SK-N-SH (cell line): ENCODE results near the gene DYRK1A.

ENCODE experiments used
- EP300 ChIP-seq, 2 experiments: IDR thresholded peaks; 2 replicates each; pipeline versions ENCODE4 v1.4.0 to v1.6.1; 2012; ENCODE audit warnings: borderline replicate concordance in 1 of 2, low read depth in 1 of 2, low read length in 1 of 2
- TF ChIP-seq, protein P1 (sequence below): fragments of 200-600 bp; sonication (generic); IDR thresholded peaks from 2 replicates; pipeline ENCODE4 v1.6.1; 2017; ENCODE audit warnings: antibody characterized with exemption, mild to moderate bottlenecking, moderate library complexity
- TF ChIP-seq, protein P2 (sequence below): fragments of 150-350 bp; IDR thresholded peaks from 2 replicates; pipeline ENCODE4 v1.6.1; 2016; ENCODE audit warnings: mild to moderate bottlenecking, low read depth, low read length
- TF ChIP-seq, protein P3 (sequence below): IDR thresholded peaks from 2 replicates; pipeline ENCODE4 v1.6.1; 2012; ENCODE audit warnings: mild to moderate bottlenecking, low read depth, low read length, moderate library complexity

DNA sequence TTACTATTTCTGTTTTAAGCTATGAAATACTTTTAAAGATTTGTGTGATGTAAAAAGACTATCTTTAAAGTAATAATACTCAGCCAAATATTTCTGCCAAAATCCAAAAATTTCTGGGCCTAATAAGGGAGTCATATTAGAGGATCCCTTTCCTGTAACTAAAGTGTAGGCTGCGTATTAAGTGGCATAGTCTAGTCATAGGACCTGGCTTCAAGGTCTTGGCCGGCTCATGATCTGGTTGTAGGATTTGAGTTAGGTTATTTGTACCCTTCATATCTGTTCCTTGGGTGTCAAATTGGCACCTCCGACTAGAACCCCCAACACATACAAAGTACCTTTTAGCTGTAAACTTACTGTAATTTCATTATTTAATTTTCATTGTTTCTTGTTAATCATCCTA is 107.8 kb downstream of the DYRK1A start:
- TF ChIP-seq, protein P1, sequence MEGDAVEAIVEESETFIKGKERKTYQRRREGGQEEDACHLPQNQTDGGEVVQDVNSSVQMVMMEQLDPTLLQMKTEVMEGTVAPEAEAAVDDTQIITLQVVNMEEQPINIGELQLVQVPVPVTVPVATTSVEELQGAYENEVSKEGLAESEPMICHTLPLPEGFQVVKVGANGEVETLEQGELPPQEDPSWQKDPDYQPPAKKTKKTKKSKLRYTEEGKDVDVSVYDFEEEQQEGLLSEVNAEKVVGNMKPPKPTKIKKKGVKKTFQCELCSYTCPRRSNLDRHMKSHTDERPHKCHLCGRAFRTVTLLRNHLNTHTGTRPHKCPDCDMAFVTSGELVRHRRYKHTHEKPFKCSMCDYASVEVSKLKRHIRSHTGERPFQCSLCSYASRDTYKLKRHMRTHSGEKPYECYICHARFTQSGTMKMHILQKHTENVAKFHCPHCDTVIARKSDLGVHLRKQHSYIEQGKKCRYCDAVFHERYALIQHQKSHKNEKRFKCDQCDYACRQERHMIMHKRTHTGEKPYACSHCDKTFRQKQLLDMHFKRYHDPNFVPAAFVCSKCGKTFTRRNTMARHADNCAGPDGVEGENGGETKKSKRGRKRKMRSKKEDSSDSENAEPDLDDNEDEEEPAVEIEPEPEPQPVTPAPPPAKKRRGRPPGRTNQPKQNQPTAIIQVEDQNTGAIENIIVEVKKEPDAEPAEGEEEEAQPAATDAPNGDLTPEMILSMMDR = no peak
- TF ChIP-seq, protein P2, sequence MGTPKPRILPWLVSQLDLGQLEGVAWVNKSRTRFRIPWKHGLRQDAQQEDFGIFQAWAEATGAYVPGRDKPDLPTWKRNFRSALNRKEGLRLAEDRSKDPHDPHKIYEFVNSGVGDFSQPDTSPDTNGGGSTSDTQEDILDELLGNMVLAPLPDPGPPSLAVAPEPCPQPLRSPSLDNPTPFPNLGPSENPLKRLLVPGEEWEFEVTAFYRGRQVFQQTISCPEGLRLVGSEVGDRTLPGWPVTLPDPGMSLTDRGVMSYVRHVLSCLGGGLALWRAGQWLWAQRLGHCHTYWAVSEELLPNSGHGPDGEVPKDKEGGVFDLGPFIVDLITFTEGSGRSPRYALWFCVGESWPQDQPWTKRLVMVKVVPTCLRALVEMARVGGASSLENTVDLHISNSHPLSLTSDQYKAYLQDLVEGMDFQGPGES = no peak
- TF ChIP-seq, protein P3, sequence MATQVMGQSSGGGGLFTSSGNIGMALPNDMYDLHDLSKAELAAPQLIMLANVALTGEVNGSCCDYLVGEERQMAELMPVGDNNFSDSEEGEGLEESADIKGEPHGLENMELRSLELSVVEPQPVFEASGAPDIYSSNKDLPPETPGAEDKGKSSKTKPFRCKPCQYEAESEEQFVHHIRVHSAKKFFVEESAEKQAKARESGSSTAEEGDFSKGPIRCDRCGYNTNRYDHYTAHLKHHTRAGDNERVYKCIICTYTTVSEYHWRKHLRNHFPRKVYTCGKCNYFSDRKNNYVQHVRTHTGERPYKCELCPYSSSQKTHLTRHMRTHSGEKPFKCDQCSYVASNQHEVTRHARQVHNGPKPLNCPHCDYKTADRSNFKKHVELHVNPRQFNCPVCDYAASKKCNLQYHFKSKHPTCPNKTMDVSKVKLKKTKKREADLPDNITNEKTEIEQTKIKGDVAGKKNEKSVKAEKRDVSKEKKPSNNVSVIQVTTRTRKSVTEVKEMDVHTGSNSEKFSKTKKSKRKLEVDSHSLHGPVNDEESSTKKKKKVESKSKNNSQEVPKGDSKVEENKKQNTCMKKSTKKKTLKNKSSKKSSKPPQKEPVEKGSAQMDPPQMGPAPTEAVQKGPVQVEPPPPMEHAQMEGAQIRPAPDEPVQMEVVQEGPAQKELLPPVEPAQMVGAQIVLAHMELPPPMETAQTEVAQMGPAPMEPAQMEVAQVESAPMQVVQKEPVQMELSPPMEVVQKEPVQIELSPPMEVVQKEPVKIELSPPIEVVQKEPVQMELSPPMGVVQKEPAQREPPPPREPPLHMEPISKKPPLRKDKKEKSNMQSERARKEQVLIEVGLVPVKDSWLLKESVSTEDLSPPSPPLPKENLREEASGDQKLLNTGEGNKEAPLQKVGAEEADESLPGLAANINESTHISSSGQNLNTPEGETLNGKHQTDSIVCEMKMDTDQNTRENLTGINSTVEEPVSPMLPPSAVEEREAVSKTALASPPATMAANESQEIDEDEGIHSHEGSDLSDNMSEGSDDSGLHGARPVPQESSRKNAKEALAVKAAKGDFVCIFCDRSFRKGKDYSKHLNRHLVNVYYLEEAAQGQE = no peak
- no peak for TF ChIP-seq EP300 (IDR thresholded peaks at IDR 0.05; ENCODE audit: borderline replicate concordance in 1 of 2, low read depth in 1 of 2, low read length in 1 of 2)
